Muscle of back (tissue), 13 donors: ENCODE results near the gene TAAR8. TPM values are rescaled to one million over a fixed set of nuclear protein-coding genes. Genes with fewer than 3 reads are reported as not detected.
A peak's percentile ranks its signal among the peaks of the same experiment; 100 is the strongest.
"Not testable (repeated sequence)": the region's sequence is repeated elsewhere in the genome, so short reads cannot be mapped to it uniquely, and the experiment has no call there.

Experiments
- DNase-seq, 3 donors: peaks; one replicate each; pipeline versions ENCODE4 v3.0.0 to v3.0.0-alpha.2; 2013
- long read RNA-seq, 9 donors: transcript quantifications; one replicate each; lab custom pipeline, GENCODE V29; 2026
- polyA plus RNA-seq, 10 donors: library from polyadenylated mRNA; unstranded; fragments of 120-200 nt; gene quantifications; one replicate each; pipeline ENCODE4 v1.2.1, GENCODE V29; 2013; ENCODE audit not compliant: insufficient read length in 10 of 10

TAAR8 gene
- polyA plus RNA-seq = not detected
- long read RNA-seq, donor 1 = 0 reads
- long read RNA-seq, donor 2 = 0 reads
- long read RNA-seq, donor 3 = 0 reads
- long read RNA-seq, donor 4 = 0 reads
- long read RNA-seq, donor 5 = 0 reads
- long read RNA-seq, donor 6 = 0 reads
- long read RNA-seq, donor 7 = 0 reads
- long read RNA-seq, donor 8 = 0 reads
- long read RNA-seq, donor 9 = 0 reads

- DNase-seq = no peak
Measured at GRCh38 chr6:132552372-132552771, at the start of gene TAAR8. TSS of gene TAAR8 (plus strand) at chr6:132552672. CDS start at chr6:132552693, 21 bp downstream.

DNA sequence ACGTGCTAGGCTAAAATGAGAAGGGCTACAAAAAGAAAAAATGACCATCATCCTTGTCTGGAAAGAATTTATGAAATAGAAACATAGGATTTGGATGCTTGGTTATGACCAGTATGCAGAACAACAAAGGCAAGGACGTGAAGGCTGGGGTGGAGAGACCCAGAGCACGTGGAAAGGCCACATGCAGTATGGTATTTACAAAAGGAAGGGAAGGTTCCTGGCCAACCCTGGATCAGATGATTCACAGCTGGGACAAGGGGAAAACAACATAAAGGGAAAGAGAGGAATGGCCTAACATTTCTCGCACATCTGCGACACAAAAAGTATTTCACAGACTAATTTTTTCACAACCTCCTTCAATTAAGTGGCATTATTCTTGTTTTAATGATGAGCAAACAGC is 47.7 kb upstream of the TAAR8 start:
- DNase-seq = no peak

GRCh38 chr6:132505158-132505557 is 47.3 kb upstream of the TAAR8 start:
- DNase-seq = no peak

- DNase-seq = no peak
Measured at GRCh38 chr6:132506461-132506860, 46.0 kb upstream of the TAAR8 start.

GRCh38 chr6:132506869-132507808 is 45.3 kb upstream of the TAAR8 start:
- DNase-seq = no peak

- peak in 1 of 3 donors; percentile 32 for DNase-seq
Measured at GRCh38 chr6:132511210-132511830, 41.2 kb upstream of the TAAR8 start.

- DNase-seq = no peak
Measured at GRCh38 chr6:132511831-132512220, 40.6 kb upstream of the TAAR8 start.

- DNase-seq = no peak
Measured at GRCh38 chr6:132512342-132512637, 40.2 kb upstream of the TAAR8 start.

DNA sequence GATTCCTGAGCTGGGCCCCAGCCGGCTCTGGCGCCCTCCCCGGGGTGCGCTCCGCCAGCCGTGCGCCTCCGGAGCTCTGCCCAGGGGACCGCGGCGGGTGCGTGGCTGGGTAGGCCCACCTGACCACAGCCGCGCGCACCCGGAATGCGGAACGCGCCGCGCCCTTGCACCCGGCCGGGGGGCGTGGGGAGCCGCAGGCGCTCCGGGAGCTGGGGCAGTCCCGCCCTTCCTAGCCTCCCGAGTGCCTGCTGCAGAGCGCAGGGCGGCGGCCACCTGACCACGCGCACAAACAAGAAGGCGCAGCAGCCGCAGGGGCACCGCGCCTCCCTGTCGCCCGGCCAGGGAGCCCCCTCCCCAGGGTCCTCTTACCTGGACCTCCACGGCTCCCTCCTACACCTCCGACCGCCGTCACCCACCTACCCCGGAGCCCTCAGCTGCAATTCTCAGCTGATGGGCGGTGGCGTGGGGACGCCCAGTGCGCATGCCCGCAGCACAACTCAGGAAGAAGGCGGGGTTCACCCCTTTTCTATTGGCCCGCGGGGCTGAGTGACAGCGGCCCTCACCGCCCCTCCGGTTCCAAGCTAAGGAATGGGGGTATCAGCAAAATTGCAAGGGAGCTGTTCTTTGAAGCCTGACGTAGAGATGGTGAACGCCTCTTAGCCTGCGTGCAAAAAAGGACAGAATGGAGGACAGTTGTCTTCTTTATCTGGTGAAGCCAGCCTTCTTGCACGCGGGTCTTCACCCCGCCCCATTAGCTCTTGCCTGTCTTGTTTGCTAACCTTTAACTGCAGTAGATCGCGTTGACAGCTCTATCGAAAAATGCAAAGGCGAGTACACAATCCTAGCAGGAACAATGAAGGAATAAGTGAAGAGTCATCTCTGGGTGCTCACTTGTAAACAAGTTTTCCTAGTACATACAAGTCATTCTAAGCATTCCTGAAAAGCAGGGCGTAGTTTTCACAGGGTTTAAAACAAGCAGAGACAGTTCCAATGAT is 39.5 kb upstream of the TAAR8 start, which contains the start of gene STX7:
TSS of gene STX7 (minus strand) at position 479 of the 995 bp plus-strand sequence. CDS start 9,586 bp downstream, outside the sequence.
- DNase-seq = peak; percentile 88 to 97 (median 92)

DNA sequence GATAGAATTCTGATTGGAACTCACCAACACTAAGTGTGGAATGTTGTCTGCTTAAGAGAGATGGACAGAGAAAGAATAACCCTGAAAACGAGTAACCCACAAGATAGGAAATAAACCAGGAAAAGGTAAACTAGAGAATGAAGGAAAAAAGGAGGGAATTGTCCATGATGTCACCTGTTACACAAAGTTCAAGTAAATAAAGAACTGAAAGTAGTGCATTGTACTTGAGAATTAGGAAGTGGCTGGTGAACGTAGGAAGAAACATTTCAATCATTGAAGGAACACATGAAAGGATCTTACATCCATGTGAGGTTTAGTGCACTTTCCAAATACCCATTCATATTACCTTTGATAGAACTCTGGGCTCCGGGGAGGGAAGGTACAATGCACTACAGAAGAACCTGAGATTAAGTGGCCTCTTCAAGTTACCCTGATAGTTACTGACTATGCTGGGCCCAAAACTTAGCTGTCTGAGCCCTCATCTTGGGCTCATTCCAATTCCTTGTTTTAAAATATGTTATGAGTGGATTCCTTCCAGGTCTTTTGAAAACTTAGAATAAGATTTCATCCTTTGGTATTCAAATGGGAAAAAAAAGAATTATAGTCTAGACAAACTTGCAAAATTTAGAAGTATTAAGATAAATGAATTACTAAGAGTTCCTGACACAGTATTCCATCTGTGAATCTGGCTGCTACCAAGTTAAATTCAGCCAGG is 38.5 kb upstream of the TAAR8 start:
- no peak for DNase-seq

DNA sequence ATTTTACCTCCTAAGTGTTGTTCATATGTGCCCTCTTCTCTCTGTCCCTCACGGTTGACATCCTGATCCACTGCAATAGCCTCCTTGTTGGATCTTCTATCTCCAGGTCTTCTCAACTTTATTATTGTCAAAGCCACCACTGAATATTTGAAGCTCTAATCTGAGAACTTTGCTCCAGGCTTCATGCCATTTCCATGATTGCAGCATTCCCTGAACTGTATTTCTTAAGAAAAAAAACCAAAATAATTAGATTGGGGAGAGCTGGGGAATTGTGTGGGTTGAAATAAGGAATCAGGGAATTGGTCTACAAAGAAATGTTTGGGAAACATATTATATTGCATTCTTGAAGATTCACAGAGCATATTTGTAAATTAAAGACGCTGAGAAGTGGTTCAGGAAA is 37.1 kb upstream of the TAAR8 start:
- DNase-seq = no peak

DNA sequence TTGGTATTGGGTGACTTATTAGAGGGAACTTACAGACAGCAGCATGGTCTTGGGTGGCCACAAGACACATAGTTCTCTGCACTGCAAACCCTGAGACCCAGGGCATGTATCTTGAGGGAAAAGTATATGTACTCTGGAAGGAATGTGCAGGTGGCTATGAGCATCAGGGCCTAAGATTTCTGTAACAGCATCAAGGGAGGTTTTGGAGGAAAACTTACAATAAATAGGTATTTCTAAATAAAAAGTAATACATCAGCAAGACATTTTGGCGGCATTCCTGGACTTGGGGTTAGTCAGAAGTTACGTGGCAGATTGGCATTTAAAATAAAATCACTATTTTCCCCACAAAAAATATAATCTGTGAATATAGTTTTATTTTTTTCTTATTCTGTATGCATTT is 31.5 kb upstream of the TAAR8 start:
- DNase-seq = no peak

DNA sequence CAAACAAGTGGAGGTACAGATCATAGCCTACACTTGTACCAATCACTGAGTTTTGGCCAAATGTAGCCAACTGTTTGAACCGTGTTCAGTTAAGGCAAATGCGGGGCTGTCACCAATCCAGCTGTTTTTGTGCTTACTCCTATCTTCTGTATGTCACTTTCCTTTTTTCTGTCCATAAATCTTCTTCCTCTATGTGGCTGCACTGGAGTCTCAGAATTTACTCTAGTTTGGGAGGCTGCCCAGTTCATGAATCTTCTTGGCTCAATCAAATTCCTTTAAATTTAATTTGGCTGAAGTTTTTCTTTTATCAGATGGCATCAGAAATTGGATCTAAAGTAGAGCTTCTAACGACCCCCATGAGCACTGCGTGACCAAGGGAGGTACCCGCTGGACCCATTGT is 27.8 kb upstream of the TAAR8 start:
- no peak for DNase-seq

DNA sequence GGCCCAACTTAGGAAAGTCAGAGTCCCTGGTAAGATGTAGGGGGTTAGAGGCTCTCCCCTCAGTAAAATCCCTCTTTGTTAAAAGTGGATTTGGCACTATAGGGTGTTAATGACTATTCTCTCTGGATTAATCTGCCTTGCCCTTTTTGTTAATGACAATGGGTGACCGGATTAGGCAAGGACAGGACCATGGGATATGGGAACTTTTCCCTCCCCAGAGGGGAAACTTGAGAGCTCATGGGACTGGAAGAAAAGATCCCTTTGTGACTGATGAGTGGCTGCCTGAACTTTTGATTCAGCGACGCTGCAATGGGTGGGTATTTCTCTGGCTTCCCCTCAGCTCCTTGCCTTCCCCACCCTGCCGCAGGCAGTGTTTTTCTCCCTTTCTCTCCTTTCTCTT is 26.6 kb upstream of the TAAR8 start:
- DNase-seq = no peak

DNA sequence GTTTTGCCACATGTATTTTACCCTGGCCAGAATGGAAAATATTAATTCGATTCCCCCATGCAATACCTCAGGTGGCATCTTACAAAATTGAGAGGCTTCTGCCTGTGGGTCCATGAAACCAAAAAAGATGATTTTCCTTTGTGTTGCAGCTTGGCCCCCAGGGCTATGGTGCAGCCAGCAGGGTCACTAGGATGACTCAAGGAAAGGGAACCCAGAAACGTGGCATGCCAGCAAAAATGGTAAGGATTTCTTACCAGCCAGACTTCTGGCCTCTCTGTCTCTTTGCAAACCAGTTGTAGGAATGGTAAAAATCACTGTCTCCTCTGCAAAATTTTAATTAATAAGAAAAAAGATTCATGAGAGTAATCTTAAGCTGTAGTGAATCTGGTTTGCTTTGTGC is 26.0 kb upstream of the TAAR8 start:
- DNase-seq = no peak

- DNase-seq = no peak
Measured at GRCh38 chr6:132527791-132528190, 24.7 kb upstream of the TAAR8 start.

GRCh38 chr6:132530293-132530974 is 22.0 kb upstream of the TAAR8 start:
- DNase-seq = peak; percentile 60 to 73 (median 66)

DNA sequence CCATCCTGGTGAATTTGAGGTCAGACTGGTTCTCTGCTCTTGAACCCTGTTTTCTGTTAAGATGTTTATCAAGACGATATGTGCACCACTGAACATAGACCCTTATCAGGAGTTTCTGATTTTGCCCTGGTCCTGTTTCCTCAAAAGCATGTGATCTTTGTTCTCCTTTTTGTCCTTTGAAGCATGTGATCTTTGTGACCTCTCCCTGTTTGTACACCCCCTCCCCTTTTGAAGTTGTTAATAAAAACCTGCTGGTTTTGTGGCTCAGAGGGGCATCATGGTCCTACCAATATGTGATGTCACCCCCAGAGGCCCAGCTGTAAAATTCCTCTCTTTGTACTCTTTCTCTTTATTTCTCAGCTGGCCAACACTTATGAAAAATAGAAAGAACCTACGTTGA is 17.9 kb upstream of the TAAR8 start:
- DNase-seq = not testable (repeated sequence)

GRCh38 chr6:132537145-132537544 is 15.3 kb upstream of the TAAR8 start:
- DNase-seq = no peak

DNA sequence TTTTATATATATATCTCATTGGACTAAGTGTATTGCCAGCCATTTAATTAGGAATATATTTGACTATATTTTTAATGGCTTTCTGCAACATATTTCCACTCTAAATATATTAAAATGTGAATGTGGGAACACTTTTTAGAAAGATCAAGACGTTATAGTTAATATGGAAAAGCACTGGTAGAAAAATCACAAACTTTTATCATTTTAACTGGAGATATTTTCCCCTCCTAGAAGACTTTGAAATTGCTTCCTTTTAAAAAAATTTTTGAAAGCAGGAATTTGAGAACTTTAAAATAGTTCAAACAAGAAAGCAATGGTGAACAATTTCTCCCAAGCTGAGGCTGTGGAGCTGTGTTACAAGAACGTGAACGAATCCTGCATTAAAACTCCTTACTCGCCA is 14.5 kb upstream of the TAAR8 start, which contains the start of gene TAAR9:
TSS of gene TAAR9 (plus strand) at position 301 of the 400 bp plus-strand sequence. CDS start at position 314, 13 bp downstream.
- no peak for DNase-seq
